ENCODE data around the gene NCBP2. TPM values are rescaled to one million over a fixed set of nuclear protein-coding genes. Genes with fewer than 3 reads are reported as not detected.

The NCBP2 gene
- 77.8 and 85.1 TPM in 2 replicates for total RNA-seq

- Mint-ChIP-seq H3K9me3 (no peaks in the 10 kb centered on the region), H3K4me3 (peak within 1 kb of the TSS; percentile 95), H3K27ac (peak within 1 kb of the TSS; percentile 95), H3K27me3 (no peaks in the 10 kb centered on the region), H3K4me1 (peaks cover 57% of the 10 kb centered on the region), H3K36me3 (ENCODE audit: low read depth) (peaks cover 53% of the 10 kb centered on the region)
- TF ChIP-seq CTCF (IDR thresholded peaks at IDR 0.05) = no peak
- CTCF ChIA-PET = interaction anchor here (0.6 to 1.6 kb wide), 6 partner anchors 27 to 546 kb away, joined by 3 to 6 read pairs (median 4); no protein-coding TSS in a partner anchor
- intact Hi-C loops (cut with micrococcal nuclease) = loop anchor here (1.0 to 5.0 kb wide), 10 partner anchors 10 to 510 kb away; partner anchors contain the start of genes FBXO45, PAK2, PIGZ and SENP5
- DNase-seq (peak; percentile 99), ATAC-seq (ENCODE audit: low read depth) (peak; percentile 91)
- POLR2A ChIA-PET = interaction anchor here (0.5 to 4.5 kb wide), 22 partner anchors 8 to 510 kb away, joined by 3 to 49 read pairs (median 5); partner anchors contain the start of genes DLG1, FBXO45, MELTF and PAK2
These were observed at the start of gene NCBP2 for GRCh38 chr3:196942226-196942914. Gene NCBP2, minus strand, starts transcription at chr3:196942528. Its CDS starts 25 bp downstream, at chr3:196942503.

DNA sequence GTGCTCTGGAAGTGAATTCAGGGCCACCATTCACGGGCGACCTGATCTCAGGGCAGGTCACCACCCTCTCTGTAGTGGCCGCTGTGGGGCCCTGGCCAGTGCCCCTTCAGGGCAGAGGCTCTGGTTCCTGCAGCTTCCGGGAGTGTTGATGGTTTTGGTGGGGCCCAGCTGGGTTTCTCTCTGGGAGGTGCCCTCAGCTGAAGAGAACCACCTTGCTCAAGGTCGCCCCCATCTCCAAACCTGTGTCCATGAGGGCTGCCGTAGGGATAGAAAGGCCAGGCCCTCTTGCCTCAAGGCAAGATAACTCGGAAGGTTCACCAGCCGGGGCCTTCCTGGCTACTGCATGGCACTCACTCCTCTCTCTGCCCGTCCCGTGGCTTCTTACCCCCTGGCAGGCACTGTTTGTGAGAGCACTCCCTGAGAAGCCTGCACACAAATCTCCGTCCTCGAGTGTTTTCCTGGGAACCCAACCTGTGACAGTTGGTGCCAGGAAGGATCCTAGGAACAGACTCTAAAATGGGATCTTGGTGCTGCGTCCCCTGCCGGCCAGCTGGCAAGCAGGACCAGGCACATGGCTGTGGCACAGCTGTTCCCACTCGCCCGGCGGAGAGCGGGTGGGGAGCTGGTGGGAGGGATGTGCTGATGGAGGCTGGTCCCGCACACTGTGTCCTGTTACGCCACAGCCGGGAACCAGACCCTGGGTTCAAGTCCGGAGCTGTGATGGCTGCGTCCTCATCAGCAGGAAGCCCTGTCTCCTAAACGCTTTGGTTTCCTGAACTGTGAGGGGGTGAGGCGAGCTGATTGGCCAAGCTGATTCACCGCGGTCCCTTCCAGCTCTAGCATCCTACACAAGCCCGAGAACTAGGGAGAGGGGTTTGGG, 49.5 kb upstream of the NCBP2 start:
- Mint-ChIP-seq H3K27ac (no peak overlapping the region), H3K4me3 (no peak overlapping the region), H3K27me3 (peaks cover 2% of the 10 kb centered on the region), H3K9me3 (no peaks in the 10 kb centered on the region), H3K4me1 (no peaks in the 10 kb centered on the region), H3K36me3 (ENCODE audit: low read depth) (no peaks in the 10 kb centered on the region)
- TF ChIP-seq CTCF (IDR thresholded peaks at IDR 0.05) = no peak
- ChIA-PET POLR2A (no interaction called here), CTCF (interaction anchor here (1.0 to 1.2 kb wide), 2 partner anchors 22 to 38 kb away, joined by 3 to 4 read pairs; partner anchors contain the start of gene MELTF)
- ATAC-seq (ENCODE audit: low read depth) (no peak), DNase-seq (no peak)
- intact Hi-C loops (cut with micrococcal nuclease) = no loop called here

DNA sequence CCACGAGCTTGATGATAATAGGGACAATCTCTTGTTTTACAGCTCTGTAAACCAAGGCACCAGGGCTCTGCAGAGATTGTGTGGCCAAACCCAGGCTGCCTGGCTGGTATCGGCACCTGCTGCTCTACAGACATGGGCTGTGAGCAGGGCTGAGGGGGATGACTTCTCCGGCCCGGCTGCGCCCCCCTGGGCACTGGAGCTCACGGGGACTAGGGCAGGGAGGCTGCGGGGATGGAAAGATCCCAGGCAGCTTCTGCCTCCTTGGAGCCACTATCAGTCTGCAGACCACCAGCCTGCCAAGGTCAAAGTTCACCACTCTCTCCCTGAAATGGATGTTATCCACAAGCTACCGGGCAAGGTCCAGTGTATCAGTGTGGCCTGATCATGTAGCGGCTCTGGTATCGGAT, 48.3 kb upstream of the NCBP2 start:
- Mint-ChIP-seq H3K4me1 (no peaks in the 10 kb centered on the region), H3K4me3 (no peak overlapping the region), H3K27ac (no peak overlapping the region), H3K9me3 (no peaks in the 10 kb centered on the region), H3K36me3 (ENCODE audit: low read depth) (no peaks in the 10 kb centered on the region), H3K27me3 (peaks cover 2% of the 10 kb centered on the region)
- ATAC-seq (ENCODE audit: low read depth) (no peak), DNase-seq (no peak)
- ChIA-PET CTCF (no interaction called here), POLR2A (interaction anchor here (0.6 kb wide), 1 partner anchor 131 kb away, joined by 3 read pairs; no protein-coding TSS in a partner anchor)
- no peak for TF ChIP-seq CTCF (IDR thresholded peaks at IDR 0.05)
- intact Hi-C loops (cut with micrococcal nuclease) = no loop called here

DNA sequence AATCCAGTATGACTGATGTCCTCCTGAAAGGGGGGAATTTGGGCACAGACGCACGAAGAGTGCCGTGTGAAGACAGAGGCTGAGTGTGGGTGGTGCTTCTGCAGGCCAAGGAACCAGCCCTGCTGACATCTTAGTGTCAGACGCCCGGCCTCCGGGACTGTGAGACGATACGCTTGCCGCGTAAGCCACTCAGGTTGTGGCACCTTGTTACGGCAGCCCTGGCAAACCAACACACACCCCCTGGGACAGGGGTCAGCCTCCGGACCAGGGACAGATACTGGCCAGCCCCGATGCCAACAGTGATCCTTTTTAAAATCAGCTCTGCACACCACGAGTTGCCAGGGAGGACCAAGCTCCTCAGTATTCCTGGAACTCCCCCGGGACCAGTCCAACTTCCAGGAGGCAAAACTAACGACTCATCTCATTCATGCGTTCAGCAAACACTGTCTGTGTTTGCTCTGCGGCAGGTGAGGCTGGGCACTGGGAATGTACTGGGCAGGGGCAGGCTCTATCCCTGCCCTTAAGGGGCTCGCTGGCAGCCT, 47.5 kb upstream of the NCBP2 start:
- TF ChIP-seq CTCF (IDR thresholded peaks at IDR 0.05) = no peak
- intact Hi-C loops (cut with micrococcal nuclease) = no loop called here
- H3K4me1 Mint-ChIP-seq = no peaks in the 10 kb centered on the region

More for the DNA sequence above, 47.5 kb upstream of the NCBP2 start:
- CTCF ChIA-PET = no interaction called here
- peaks cover 6% of the 10 kb centered on the region for H3K27me3 Mint-ChIP-seq
- ATAC-seq (ENCODE audit: low read depth) (no peak), DNase-seq (no peak)
- H3K4me3 Mint-ChIP-seq = no peak overlapping the region
- H3K9me3 Mint-ChIP-seq = no peaks in the 10 kb centered on the region
- POLR2A ChIA-PET = no interaction called here
- H3K36me3 Mint-ChIP-seq (ENCODE audit: low read depth) = no peaks in the 10 kb centered on the region
- no peak overlapping the region for H3K27ac Mint-ChIP-seq
